Left colon (tissue), 2 donors: ENCODE results near the gene KPNB1. TPM values are rescaled to one million over a fixed set of nuclear protein-coding genes. Genes with fewer than 3 reads are reported as not detected.
"Not testable (repeated sequence)": the region's sequence is repeated elsewhere in the genome, so short reads cannot be mapped to it uniquely, and the experiment has no call there.

ENCODE experiments used
- ATAC-seq: fragments of 200-7000 bp; cut with Tn5 transposase; one replicate; pipeline ENCODE4 v1.9.1; 2020; ENCODE audit warnings: mild to moderate bottlenecking, moderate library complexity
- DNase-seq, 2 donors: peaks; one replicate each; pipeline ENCODE4 v3.0.0-alpha.2; 2020
- intact Hi-C, 2 donors: fragments of 100-400 bp; cut with DNase I in 1 of 2; cut with micrococcal nuclease in 1 of 2; formaldehyde crosslinking; loops; one replicate each; pipeline versions ENCODE4 v1.11.2 to v1.14.0; 2022; cut with DNase I, micrococcal nuclease
- total RNA-seq, 2 donors: library from RNA; stranded (reverse); fragmentation: NEBNext Ultra II Directional; extraction: Animal tissue kit (Norgen Biotek cat#: 25700); gene quantifications; one replicate each; pipeline ENCODE4 v1.2.1, GENCODE V29; 2021
- donor health status: DM: no; HTN: no; CAD: no.
- donor health status: DM: yes; HTN: yes; CAD: no.

The KPNB1 gene
- total RNA-seq, 2 donors from 2014 or later: 176 to 228 TPM

- intact Hi-C loops: loop anchor here in 1 of 2 donors (10.0 kb wide), 1 partner anchor 116 kb away; no protein-coding TSS in a partner anchor
- DNase-seq: no peak
- no peak for ATAC-seq
These were observed 19.4 kb downstream of the KPNB1 start for GRCh38 chr17:47669081-47669480.

GRCh38 chr17:47670064-47670463 lies 20.3 kb downstream of the KPNB1 start:
- ATAC-seq (no peak), DNase-seq (no peak)
- intact Hi-C loops: no loop called here

GRCh38 chr17:47674499-47674898 lies 24.8 kb downstream of the KPNB1 start:
- no peak for ATAC-seq
- no peak for DNase-seq
- intact Hi-C loops: no loop called here

GRCh38 chr17:47675380-47676198 lies 25.9 kb downstream of the KPNB1 start:
- ATAC-seq: no peak
- intact Hi-C loops: no loop called here
- DNase-seq: no peak

- intact Hi-C loops: no loop called here
These were observed 26.4 kb downstream of the KPNB1 start for GRCh38 chr17:47676199-47676472.

GRCh38 chr17:47676510-47677165 lies 26.9 kb downstream of the KPNB1 start:
- DNase-seq (no peak), ATAC-seq (no peak)
- intact Hi-C loops: no loop called here

More at GRCh38 chr17:47676199-47676472, 26.4 kb downstream of the KPNB1 start:
- DNase-seq: no peak
- no peak for ATAC-seq

- intact Hi-C loops: no loop called here
- ATAC-seq (no peak), DNase-seq (no peak)
These were observed 28.5 kb downstream of the KPNB1 start for GRCh38 chr17:47678196-47678595.

- no peak for ATAC-seq
- intact Hi-C loops: no loop called here
These were observed 32.4 kb downstream of the KPNB1 start for GRCh38 chr17:47682138-47682537.

GRCh38 chr17:47682727-47683126 lies 33.0 kb downstream of the KPNB1 start:
- ATAC-seq, DNase-seq, intact Hi-C loops: not testable (repeated sequence)

More at GRCh38 chr17:47682138-47682537, 32.4 kb downstream of the KPNB1 start:
- no peak for DNase-seq

GRCh38 chr17:47684025-47684424 lies 34.3 kb downstream of the KPNB1 start:
- no peak for DNase-seq
- ATAC-seq: no peak
- intact Hi-C loops: no loop called here

- ATAC-seq: no peak
- intact Hi-C loops: no loop called here
- no peak for DNase-seq
These were observed 34.9 kb downstream of the KPNB1 start for GRCh38 chr17:47684535-47685193.

GRCh38 chr17:47685556-47686275 lies 36.0 kb downstream of the KPNB1 start:
- DNase-seq: no peak
- intact Hi-C loops: no loop called here
- no peak for ATAC-seq

GRCh38 chr17:47686276-47686635 lies 36.5 kb downstream of the KPNB1 start:
- intact Hi-C loops: no loop called here
- ATAC-seq (no peak), DNase-seq (no peak)

GRCh38 chr17:47686664-47687327 lies 37.1 kb downstream of the KPNB1 start:
- intact Hi-C loops: no loop called here
- ATAC-seq (peak; percentile 3), DNase-seq (no peak)

- ATAC-seq: peak; percentile 22
- intact Hi-C loops: no loop called here
- DNase-seq: no peak
These were observed 37.6 kb downstream of the KPNB1 start for GRCh38 chr17:47687328-47687690.

- intact Hi-C loops: no loop called here
- DNase-seq (no peak), ATAC-seq (peak; percentile 21)
These were observed 38.0 kb downstream of the KPNB1 start for GRCh38 chr17:47687748-47688147.

- intact Hi-C loops: no loop called here
- ATAC-seq (no peak), DNase-seq (no peak)
These were observed 40.4 kb downstream of the KPNB1 start for GRCh38 chr17:47690121-47690520.

- intact Hi-C loops: no loop called here
- DNase-seq: no peak
- ATAC-seq: no peak
These were observed 42.6 kb downstream of the KPNB1 start for GRCh38 chr17:47692137-47692894.
